ENCODE data around the gene PVALB.
A peak's percentile ranks its signal among the peaks of the same experiment; 100 is the strongest.

Gene PVALB

DNA sequence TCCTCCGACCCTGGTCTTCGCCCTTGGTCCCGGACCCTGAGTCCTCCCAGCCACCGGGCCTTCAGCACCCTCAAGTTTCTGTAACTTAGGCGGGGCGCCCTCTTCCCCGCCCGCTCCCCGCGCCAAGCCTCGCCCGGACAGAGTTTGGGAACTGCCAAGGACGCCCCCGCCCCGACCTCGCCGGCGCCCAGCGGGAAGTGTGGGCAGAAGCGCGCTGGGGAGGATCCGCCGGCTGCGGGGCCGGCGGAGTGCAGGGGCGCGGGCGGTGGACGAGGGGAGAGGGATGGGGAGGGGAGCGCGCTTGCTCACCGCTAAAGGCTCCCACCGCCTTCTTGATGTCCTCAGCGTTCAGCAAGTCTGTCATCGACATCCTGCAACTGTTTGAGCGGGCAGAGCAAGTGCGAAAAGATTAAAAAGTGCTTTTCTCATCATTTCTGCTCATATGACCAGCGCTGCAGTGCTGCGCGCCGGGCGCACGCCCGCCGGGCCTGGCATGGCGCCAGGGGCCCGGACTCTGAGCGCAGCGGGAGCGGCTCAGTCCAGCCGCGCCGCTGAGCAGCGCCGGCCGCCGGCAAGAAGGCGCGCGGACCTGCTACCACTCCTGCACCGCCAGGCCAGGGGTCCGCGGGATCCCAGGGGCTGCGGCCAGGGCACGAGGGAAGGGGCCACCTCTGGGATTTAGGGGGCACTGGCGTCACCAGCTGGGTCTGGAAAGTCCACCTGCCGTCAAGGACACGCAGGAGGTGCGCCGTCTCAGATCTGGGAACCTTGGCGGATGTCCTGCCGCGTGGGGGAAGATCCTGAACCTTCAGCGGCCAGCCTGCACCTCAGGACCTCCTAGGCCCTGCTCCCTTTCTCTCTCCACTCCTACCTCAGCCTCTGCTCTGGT is at the start of gene PVALB:
Gene PVALB, minus strand, starts transcription at position 400 of the 889 bp plus-strand sequence. Its CDS starts 30 bp downstream, at position 370.
- DNase-seq (ENCODE audit: low read depth, low spot score), result no peak

DNA sequence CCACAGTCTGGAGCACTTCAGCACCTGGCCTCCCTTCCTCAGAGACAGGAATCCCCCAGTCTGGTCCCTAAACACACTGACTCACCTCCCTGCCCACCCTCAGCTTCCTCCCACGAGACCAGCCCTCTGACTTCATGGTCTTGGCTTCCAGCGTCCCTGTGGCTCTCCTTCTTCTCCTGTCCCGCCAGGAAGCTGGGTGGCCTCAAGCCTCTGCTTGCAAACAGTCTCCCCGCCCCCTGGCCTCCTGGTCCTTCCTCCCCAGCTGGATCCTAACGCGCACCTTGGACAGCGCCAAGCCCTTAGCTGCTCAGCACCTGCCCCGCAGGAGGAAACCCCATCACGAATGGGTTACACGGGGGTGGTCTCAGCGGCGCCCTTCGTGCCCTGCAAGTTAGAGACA is 48.5 kb upstream of the PVALB start:
- no peak for DNase-seq (ENCODE audit: low read depth, low spot score)

- DNase-seq (ENCODE audit: low read depth, low spot score), result no peak
Measured at GRCh38 chr22:36864454-36865215, 47.8 kb upstream of the PVALB start.

- DNase-seq (ENCODE audit: low read depth, low spot score), result no peak
Measured at GRCh38 chr22:36863979-36864378, 47.1 kb upstream of the PVALB start.

DNA sequence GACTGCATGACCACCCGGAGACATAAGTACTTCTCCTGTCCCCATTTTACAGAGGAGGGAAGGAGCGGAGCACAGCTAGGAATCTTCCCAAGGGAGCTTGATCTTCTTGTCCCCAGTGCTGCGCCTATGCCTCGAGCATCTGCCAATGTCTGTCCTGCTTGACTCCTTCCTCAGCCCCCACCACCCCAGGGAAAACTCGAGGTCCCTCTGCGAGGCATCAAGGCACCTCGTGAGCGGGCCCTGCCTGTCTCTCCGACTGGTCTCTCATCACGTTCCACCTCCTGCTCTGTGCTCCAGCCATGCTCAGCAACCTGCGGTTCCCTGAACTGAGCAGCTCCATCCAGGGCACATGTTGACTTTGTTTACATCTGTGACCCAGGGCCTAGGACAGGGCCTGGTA is 46.4 kb upstream of the PVALB start:
- DNase-seq (ENCODE audit: low read depth, low spot score), result no peak

DNA sequence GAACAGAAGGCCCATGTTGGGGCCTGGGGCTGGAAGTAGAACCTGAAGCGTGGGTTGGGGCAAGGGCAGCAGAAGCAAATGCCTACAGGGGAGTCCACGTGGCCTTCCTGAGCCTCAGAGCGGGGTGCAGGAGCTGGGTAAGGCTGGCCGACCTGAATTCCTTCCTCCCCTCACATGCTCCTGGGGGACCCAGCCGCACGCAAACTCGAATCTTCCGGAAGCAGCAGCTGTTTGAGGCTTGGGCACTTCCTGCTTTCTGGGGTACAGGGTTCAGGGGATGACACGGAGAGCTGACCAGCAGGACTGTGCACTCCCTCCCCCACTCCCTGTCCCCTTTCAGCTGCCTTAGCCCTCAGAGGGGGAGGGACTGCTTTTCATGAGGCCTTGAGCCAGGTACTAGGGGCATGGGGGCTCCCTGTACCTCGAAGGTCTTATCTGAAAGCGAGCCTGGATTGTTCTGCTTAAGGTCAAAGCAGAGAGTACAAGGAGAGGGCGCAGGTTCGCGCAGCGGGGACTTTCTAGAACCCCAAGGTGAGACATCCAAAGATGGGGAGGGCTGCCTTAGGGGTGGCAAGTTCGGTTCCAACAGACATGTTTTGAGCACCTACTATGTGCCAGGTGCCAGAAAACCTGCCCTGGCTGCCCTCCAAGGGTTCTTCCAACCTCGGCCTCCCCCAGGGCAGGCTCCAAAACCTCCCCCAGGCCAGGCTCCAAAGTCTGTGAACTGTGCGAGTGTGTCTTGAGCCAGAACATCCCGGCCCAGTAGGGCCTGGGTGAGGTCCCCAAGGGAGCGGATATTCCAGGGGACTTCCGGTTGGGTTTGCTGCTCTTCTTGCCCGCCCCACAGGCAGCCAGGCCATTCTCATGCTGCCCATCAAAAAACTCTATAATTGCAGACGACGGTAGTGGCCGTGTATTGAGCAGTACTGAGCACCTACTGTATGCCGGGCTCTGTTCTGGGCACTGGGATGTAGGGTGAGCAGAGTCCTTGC is 45.7 kb upstream of the PVALB start:
- no peak for DNase-seq (ENCODE audit: low read depth, low spot score)

- no peak for DNase-seq (ENCODE audit: low read depth, low spot score)
Measured at GRCh38 chr22:36860821-36861659, 44.2 kb upstream of the PVALB start, which contains the start of gene NCF4. NCF4 (plus strand) TSS chr22:36861006; CDS start chr22:36861172, 166 bp downstream.

GRCh38 chr22:36860438-36860820 is 43.6 kb upstream of the PVALB start:
- no peak for DNase-seq (ENCODE audit: low read depth, low spot score)

GRCh38 chr22:36860017-36860416 is 43.2 kb upstream of the PVALB start:
- DNase-seq (ENCODE audit: low read depth, low spot score), result no peak

- no peak for DNase-seq (ENCODE audit: low read depth, low spot score)
Measured at GRCh38 chr22:36858966-36859365, 42.1 kb upstream of the PVALB start.

DNA sequence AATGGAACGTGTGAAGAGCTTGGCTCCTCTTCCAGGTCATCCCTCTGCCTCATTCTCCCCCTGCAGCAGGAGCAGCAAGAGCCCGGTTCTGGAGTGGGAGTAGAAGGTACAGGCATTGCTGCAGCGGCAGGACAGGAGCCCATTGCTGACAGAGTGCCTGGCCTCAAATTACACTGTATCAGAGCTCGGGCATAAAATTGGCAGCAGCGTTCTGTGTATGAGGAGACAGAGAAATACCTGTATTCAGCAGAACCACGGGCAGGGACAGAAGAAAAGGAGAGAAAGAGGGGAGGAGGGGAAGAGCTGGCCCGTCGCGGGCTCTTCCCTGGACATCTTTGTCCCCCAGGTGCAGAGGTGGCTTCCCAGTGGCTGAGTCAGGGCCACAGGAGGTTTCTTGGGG is 41.3 kb upstream of the PVALB start:
- no peak for DNase-seq (ENCODE audit: low read depth, low spot score)

DNA sequence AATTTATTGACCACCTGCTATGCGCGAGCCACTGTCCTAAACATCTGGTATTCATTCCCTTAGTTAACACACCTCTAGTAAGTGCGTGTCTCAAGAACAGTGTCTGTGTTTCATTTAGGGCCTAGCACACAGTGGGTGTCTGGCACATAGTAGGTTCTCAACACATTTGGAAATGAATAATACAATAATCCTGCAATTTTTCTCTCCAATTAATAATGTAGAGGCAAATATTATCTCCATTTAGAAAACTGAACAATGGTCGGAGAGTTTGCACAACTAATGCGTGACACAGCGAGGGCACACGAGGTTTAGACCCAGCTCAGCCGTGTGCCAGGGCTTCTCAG is 39.9 kb upstream of the PVALB start:
- no peak for DNase-seq (ENCODE audit: low read depth, low spot score)

GRCh38 chr22:36856121-36856791 is 39.4 kb upstream of the PVALB start:
- DNase-seq (ENCODE audit: low read depth, low spot score), result peak; percentile 92

DNA sequence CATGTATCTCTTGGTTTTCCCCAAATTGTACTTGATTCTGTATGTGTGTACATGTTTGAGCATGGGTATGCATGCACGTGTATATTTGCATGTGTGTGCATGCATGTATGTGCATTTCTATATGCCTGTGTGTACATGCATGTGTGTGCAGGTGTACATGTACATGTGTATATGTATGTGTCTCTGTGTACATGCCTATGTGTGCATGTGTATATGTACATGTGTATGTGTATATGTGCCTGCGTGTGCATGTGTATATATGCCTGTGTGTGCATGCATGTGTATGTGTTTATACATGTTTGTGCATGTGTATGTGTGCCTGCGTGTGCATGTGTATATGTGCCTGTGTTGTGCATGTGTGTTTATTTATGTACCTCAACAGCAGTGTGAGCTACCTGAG is 38.6 kb upstream of the PVALB start:
- no peak for DNase-seq (ENCODE audit: low read depth, low spot score)

- DNase-seq (ENCODE audit: low read depth, low spot score), result peak; percentile 83
Measured at GRCh38 chr22:36853407-36854099, 36.7 kb upstream of the PVALB start.

DNA sequence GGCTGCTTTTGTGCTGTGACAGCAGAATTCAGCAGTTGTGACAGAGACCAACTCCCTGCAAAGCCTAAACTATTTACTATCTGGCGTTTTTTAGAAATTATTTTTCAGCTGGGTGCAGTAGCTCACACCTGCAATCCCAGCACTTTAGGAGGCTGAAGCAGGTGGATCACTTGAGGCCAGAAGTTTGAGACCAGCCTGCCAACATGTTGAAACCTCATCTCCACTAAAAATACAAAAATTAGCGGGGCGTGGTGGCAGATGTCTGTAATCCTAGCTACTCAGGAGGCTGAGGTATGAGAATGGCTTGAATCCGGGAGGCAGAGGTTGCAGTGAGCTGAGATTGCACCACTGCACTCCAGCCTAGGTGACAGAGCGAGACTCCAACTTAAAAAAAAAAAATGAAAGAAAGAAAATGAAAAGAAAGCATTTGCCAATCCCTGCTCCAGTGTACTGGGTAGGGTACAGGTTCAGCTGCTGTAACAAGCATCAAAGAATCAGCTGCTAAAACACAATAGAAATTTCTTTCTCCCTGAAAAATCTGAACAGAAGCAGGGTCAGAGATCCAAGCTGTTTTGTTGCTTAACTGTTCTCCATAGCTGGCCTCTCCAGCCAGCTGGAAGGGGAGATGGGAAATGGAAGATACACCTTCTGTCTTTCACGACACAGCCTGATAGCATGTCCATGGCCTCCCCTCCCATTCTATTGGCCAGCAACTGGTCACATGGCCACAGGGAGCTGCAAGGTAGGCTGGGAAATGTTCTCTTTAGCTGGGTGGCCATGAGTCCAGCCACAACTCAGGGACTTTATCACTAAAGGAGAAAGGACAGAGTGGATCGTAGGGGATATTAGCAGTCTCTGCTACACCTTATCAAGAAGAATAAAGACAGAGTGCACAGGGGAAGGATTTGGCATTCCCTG is 35.5 kb upstream of the PVALB start:
- DNase-seq (ENCODE audit: low read depth, low spot score), result no peak

DNA sequence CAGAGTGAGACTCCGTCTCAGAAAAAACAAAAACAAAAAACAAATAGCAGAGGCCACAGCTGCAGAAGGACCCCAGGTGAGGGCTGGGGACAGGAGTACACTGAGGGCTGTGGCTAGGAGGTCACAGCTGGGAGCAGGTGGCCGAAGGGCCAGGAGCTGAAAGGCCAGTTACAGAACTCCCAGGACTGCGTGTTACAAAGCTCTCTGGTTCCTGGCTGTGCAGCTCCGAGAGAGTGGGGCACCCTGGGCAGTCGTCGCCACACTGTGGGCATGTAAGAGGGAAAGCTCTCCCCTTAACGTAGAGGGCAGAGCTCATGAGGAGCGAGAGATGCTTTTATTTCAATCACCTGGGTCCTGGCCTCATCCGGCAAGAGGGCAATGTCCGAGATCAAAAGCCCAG is 33.8 kb upstream of the PVALB start:
- no peak for DNase-seq (ENCODE audit: low read depth, low spot score)

DNA sequence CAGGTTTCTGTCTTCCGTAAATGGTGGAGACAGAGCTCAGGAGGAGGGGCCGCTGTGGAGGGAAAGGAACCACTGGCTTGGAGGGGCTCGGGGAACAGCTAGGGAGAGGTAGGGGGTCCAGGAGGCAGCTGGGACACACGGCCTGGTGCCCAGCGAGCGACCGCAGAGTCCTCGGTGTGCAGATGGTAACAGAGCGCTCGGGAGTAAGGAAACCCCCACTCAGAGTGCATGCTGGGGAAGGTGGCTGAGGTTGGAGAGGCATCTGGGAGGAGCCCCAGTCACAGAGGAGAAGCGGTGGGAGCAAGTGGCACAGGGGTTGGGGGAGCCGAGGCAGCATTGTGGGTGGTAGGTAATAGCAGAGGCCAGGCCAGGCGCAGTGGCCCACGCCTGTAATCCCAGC is 33.2 kb upstream of the PVALB start:
- DNase-seq (ENCODE audit: low read depth, low spot score), result no peak

Data from activated CD4-positive, CD25-positive, alpha-beta regulatory T cell treated with anti-CD3 and anti-CD28 coated beads, Interleukin-2, amount 50 U/mL, for 16 hours (primary cell).